Transverse colon (tissue), 4 donors: Measurements from ENCODE around the gene PGGHG. TPM values are rescaled to one million over a fixed set of nuclear protein-coding genes. Genes with fewer than 3 reads are reported as not detected.
A peak's percentile ranks its signal among the peaks of the same experiment; 100 is the strongest.
"Not testable (repeated sequence)": the region's sequence is repeated elsewhere in the genome, so short reads cannot be mapped to it uniquely, and the experiment has no call there.

Experiments used
- DNase-seq: peaks from one replicate; pipeline ENCODE4 v3.0.0-alpha.2; 2019
- H3K27ac ChIP-seq, 4 donors: fragments of 200-600 bp; sonication (generic); 2 replicates each; pipeline ENCODE4 v1.5.1; 2016 to 2018; ENCODE audit warnings: inconsistent platforms in 4 of 4
- H3K27me3 ChIP-seq: fragments of 200-600 bp; sonication (generic); 2 replicates; pipeline ENCODE4 v1.5.1; 2017; ENCODE audit warnings: inconsistent platforms
- H3K36me3 ChIP-seq, 4 donors: fragments of 200-600 bp; sonication (generic); 2 replicates each; pipeline ENCODE4 v1.5.1; 2017 to 2019; ENCODE audit warnings: inconsistent platforms in 4 of 4
- H3K4me1 ChIP-seq, 4 donors: fragments of 200-600 bp; sonication (generic); 2 replicates each; pipeline ENCODE4 v1.5.1; 2017 to 2020; ENCODE audit warnings: inconsistent platforms in 4 of 4
- H3K4me3 ChIP-seq, 4 donors: fragments of 200-600 bp; sonication (generic); 1 replicate in 1 of 4; 2 replicates in 3 of 4; pipeline versions ENCODE4 v1.5.1 to v1.6.1; 2017 to 2019; ENCODE audit warnings: inconsistent platforms in 4 of 4
- H3K9me3 ChIP-seq, 2 donors: fragments of 200-600 bp; sonication (generic); 2 replicates each; pipeline ENCODE4 v1.5.1; 2017 to 2019; ENCODE audit warnings: inconsistent platforms in 2 of 2
- CTCF ChIP-seq, 5 experiments: fragments of 200-600 bp in 3 of 5; fragments of 450-650 bp in 2 of 5; sonication (generic) in 3 of 5; IDR thresholded peaks; 1 replicate in 2 of 5; 2 replicates in 3 of 5; pipeline ENCODE4 v1.5.1; 2016 to 2017; ENCODE audit warnings: antibody characterized with exemption in 5 of 5, inconsistent platforms in 3 of 5, mild to moderate bottlenecking in 2 of 5, moderate library complexity in 1 of 5
- EP300 ChIP-seq: sonication (generic); formaldehyde crosslinking; IDR thresholded peaks from one replicate; pipeline ENCODE4 v1.6.1; 2017; ENCODE audit warnings: antibody characterized with exemption, low read depth
- POLR2A ChIP-seq: fragments of 450-650 bp; IDR thresholded peaks from one replicate; pipeline ENCODE4 v1.6.1; 2016; ENCODE audit warnings: antibody characterized with exemption, mild to moderate bottlenecking, moderate library complexity
- POLR2AphosphoS5 ChIP-seq, 3 donors: sonication (generic); formaldehyde crosslinking; IDR thresholded peaks; one replicate each; pipeline ENCODE4 v1.6.1; 2016; ENCODE audit warnings: antibody characterized with exemption in 3 of 3
- WGBS, 2 donors: methylation state at CpG; one replicate each; pipeline ENCODE4 v1.1.5; 2018; ENCODE audit warnings: low coverage in 1 of 2; 5-methylcytosine and 5-hydroxymethylcytosine counted together
- in situ Hi-C, 4 donors: fragments of 200-750 bp; cut with MboI; loops; one replicate each; pipeline versions ENCODE4 v1.15.0 to v1.15.1; 2017; ENCODE audit warnings: low sequenced_read_pairs in 3 of 4, low pct_ligation_motif_present in 1 of 4, low pct_unique_long_range_greater_than_20kb in 1 of 4
- intact Hi-C: fragments of 100-400 bp; cut with DNase I; formaldehyde crosslinking; loops from one replicate; pipeline ENCODE4 v1.15.1; 2023; ENCODE audit warnings: low total_unique reads
- total RNA-seq, 4 donors: library from RNA; depleted of rRNA; stranded (reverse); fragments of >200 nt; gene quantifications; one replicate each; pipeline ENCODE4 v1.1.0, GENCODE V29; 2016

Gene PGGHG
- total RNA-seq, 4 donors from 2014 or later = 15.4 to 117 (median 30.8) TPM

- in situ Hi-C loops = loop anchor here in 1 of 4 donors (5.0 kb wide), 1 partner anchor 60 kb away; the partner anchor contains the start of gene B4GALNT4
- Histone ChIP-seq H3K27ac (peak overlapping the region; percentile 40 to 89 (median 81)), H3K27me3 (no peaks in the 10 kb centered on the region), H3K4me3 (no peak overlapping the region), H3K36me3 (no peaks in the 10 kb centered on the region), H3K4me1 (peaks cover 12 to 26% (median 13%) of the 10 kb centered on the region in 4 donors), H3K9me3 (no peaks in the 10 kb centered on the region)
- intact Hi-C loops = loop anchor here (5.0 kb wide), 1 partner anchor 50 kb away; no protein-coding TSS in a partner anchor
- WGBS, 2 donors = 94 to 96% methylated on average over 4 to 17 of the region's 17 CpGs
- no peak for DNase-seq
- TF ChIP-seq EP300 (no peak), CTCF (IDR thresholded peaks at IDR 0.05) (no peak), POLR2A (no peak), POLR2AphosphoS5 (IDR thresholded peaks at IDR 0.05) (no peak)
These were observed 17.9 kb downstream of the PGGHG start for GRCh38 chr11:306645-307371.

- TF ChIP-seq POLR2AphosphoS5 (IDR thresholded peaks at IDR 0.05) (peak; percentile 78 to 85 (median 83)), POLR2A (peak; percentile 60), EP300 (peak; percentile 60)
- peaks cover 16 to 38% (median 21%) of the 10 kb centered on the region in 4 donors for H3K4me1 ChIP-seq
- not testable (repeated sequence) for H3K27me3 ChIP-seq, H3K36me3 ChIP-seq, H3K9me3 ChIP-seq
- in situ Hi-C loops (loop anchor here in 1 of 4 donors (5.0 kb wide), 1 partner anchor 59 kb away; the partner anchor contains the start of gene B4GALNT4), intact Hi-C loops (loop anchor here (5.0 kb wide), 1 partner anchor 49 kb away; no protein-coding TSS in a partner anchor)
- WGBS, 2 donors = 4 to 21% methylated on average over 4 to 15 of the region's 28 CpGs
- peak; percentile 75 for DNase-seq
- H3K27ac ChIP-seq = peak within 1 kb of the TSS; percentile 69 to 89 (median 81)
- peak within 1 kb of the TSS; percentile 14 to 50 (median 29) for H3K4me3 ChIP-seq
These were observed 19.1 kb downstream of the PGGHG start, which contains the start of gene IFITM2 for GRCh38 chr11:307766-308708. Gene IFITM2 (plus strand): TSS chr11:307816. CDS start chr11:308193, 377 bp downstream.

GRCh38 chr11:308740-309665 lies 20.1 kb downstream of the PGGHG start:
- not testable (repeated sequence) for H3K27me3 ChIP-seq, DNase-seq, H3K9me3 ChIP-seq, H3K36me3 ChIP-seq
- H3K27ac ChIP-seq = peak overlapping the region; percentile 69 to 89 (median 78)
- peak overlapping the region in 3 of 4 donors; percentile 26 to 50 (median 32) for H3K4me3 ChIP-seq
- peaks cover 22 to 45% (median 29%) of the 10 kb centered on the region in 4 donors for H3K4me1 ChIP-seq
- WGBS, 2 donors = 56 to 58% methylated on average over 14 to 24 of the region's 24 CpGs
- in situ Hi-C loops (loop anchor here in 1 of 4 donors (5.0 kb wide), 1 partner anchor 58 kb away; the partner anchor contains the start of gene B4GALNT4), intact Hi-C loops (loop anchor here (5.0 kb wide), 1 partner anchor 48 kb away; no protein-coding TSS in a partner anchor)

GRCh38 chr11:309979-310572 lies 21.1 kb downstream of the PGGHG start:
- not testable (repeated sequence) for H3K27me3 ChIP-seq, H3K9me3 ChIP-seq, DNase-seq, H3K36me3 ChIP-seq
- WGBS, 2 donors = 16% methylated on average over 5 of the region's 18 CpGs; no CpG with 5 or more reads in 1 of the 2 donors
- H3K4me3 ChIP-seq = peak overlapping the region; percentile 16 to 50 (median 24)
- H3K27ac ChIP-seq = peak overlapping the region; percentile 69 to 89 (median 78)
- H3K4me1 ChIP-seq = peaks cover 22 to 46% (median 29%) of the 10 kb centered on the region in 4 donors
- in situ Hi-C loops = loop anchor here in 1 of 4 donors (5.0 kb wide), 1 partner anchor 57 kb away; the partner anchor contains the start of gene B4GALNT4
- intact Hi-C loops = loop anchor here (5.0 kb wide), 1 partner anchor 47 kb away; no protein-coding TSS in a partner anchor

GRCh38 chr11:311013-311748 lies 22.3 kb downstream of the PGGHG start:
- intact Hi-C loops = not testable (repeated sequence)
- H3K27ac ChIP-seq = peak overlapping the region; percentile 88 to 90 (median 89)

More at GRCh38 chr11:311013-311748, 22.3 kb downstream of the PGGHG start:
- H3K4me1 ChIP-seq = peaks cover 22 to 54% (median 39%) of the 10 kb centered on the region in 4 donors
- DNase-seq, H3K9me3 ChIP-seq, H3K36me3 ChIP-seq, in situ Hi-C loops, H3K27me3 ChIP-seq: not testable (repeated sequence)
- whole genome bisulfite sequencing, 2 donors = 11% methylated on average over 11 of the region's 71 CpGs; no CpG with 5 or more reads in 1 of the 2 donors
- H3K4me3 ChIP-seq = peak overlapping the region in 3 of 4 donors; percentile 16 to 37 (median 23)
